ENCODE data around the gene RBM38. TPM values are rescaled to one million over a fixed set of nuclear protein-coding genes. Genes with fewer than 3 reads are reported as not detected.
A peak's percentile ranks its signal among the peaks of the same experiment; 100 is the strongest.

Gene RBM38
- total and polyA plus RNA-seq, 8 donors = 16.8 to 29.5 (median 19.9) TPM

DNA sequence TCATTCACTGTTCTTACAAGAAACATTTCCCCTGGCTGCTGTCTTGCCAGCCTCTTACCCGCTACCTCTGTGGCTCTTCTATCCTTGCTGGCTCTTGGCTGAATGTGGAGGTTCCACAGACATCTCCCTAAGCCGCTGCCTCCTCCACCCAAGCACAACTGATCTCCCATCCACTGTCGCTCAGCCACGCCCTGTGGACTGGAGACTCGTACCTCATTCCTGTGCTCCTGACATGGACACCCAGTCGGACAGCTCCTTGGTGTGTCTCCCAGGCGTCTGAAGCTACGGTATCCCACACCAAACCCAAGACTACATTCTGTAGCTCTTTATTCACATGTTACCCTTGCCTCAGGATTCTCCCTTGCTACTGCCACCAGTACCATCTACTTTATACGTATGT is 20.9 kb upstream of the RBM38 start:
- intact Hi-C loops (cut with DNase I) = no loop called here
- DNase-seq (peak in 1 of 4 donors; percentile 59), ATAC-seq (no peak)
- Histone ChIP-seq H3K27me3 (no peaks in the 10 kb centered on the region), H3K27ac (no peak overlapping the region), H3K4me1 (peaks cover 0 to 16% of the 10 kb centered on the region in 2 donors), H3K9me3 (no peaks in the 10 kb centered on the region), H3K4me3 (no peak overlapping the region), H3K36me3 (peaks cover 0 to 100% of the 10 kb centered on the region in 2 donors)
- TF ChIP-seq, protein P1, sequence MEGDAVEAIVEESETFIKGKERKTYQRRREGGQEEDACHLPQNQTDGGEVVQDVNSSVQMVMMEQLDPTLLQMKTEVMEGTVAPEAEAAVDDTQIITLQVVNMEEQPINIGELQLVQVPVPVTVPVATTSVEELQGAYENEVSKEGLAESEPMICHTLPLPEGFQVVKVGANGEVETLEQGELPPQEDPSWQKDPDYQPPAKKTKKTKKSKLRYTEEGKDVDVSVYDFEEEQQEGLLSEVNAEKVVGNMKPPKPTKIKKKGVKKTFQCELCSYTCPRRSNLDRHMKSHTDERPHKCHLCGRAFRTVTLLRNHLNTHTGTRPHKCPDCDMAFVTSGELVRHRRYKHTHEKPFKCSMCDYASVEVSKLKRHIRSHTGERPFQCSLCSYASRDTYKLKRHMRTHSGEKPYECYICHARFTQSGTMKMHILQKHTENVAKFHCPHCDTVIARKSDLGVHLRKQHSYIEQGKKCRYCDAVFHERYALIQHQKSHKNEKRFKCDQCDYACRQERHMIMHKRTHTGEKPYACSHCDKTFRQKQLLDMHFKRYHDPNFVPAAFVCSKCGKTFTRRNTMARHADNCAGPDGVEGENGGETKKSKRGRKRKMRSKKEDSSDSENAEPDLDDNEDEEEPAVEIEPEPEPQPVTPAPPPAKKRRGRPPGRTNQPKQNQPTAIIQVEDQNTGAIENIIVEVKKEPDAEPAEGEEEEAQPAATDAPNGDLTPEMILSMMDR (IDR thresholded peaks at IDR 0.05) = no peak

DNA sequence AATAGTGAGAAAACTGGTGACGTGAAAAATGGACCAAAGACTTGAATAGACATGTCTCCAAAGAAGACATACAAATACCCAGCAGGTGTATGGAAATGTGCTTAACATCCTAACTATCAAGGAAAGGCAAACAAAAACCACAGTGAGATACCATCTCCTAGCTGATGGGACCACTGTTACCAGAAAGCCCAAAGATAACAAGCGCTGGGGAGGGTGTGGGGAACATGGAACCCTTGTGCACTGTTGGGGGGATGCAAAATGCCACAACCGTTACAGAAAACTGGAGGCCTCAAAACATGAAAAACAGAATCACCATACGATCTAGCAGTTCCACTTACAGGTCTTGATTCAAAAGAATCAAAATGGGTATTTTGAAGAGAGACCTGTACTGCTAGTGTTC is 19.8 kb upstream of the RBM38 start:
- ATAC-seq = no peak
- Histone ChIP-seq H3K4me1 (peaks cover 0 to 27% of the 10 kb centered on the region in 2 donors), H3K27me3 (no peaks in the 10 kb centered on the region), H3K36me3 (peaks cover 0 to 100% of the 10 kb centered on the region in 2 donors), H3K27ac (no peak overlapping the region), H3K9me3 (no peaks in the 10 kb centered on the region), H3K4me3 (no peak overlapping the region)
- TF ChIP-seq, protein P1 (IDR thresholded peaks at IDR 0.05) = no peak
- DNase-seq = no peak
- intact Hi-C loops (cut with DNase I) = no loop called here

DNA sequence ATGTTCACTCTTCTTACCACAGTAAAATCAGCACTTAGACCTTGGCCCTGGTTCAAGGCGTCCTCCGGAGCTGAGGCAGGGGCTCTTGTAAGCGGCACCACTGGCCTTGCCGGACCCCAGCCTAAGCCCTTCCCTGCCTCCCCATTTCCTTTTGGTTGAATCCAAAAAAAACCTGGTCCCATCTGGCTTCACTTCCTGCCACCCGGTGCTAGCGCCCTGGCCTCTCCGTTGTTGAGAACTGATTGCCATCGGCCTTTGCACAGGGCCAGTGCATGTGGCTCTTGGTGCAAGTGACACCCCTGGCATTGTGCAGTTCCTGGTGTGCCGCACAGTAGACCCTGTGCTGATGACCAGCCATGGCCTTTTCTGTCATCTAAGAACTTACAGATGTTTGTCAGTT is 19.0 kb upstream of the RBM38 start:
- peak in 1 of 4 donors; percentile 38 for DNase-seq
- Histone ChIP-seq H3K4me3 (no peak overlapping the region), H3K4me1 (peaks cover 0 to 28% of the 10 kb centered on the region in 2 donors), H3K9me3 (no peaks in the 10 kb centered on the region), H3K27me3 (no peaks in the 10 kb centered on the region), H3K27ac (no peak overlapping the region), H3K36me3 (peaks cover 0 to 100% of the 10 kb centered on the region in 2 donors)
- ATAC-seq = no peak
- TF ChIP-seq, protein P1 (IDR thresholded peaks at IDR 0.05) = no peak
- intact Hi-C loops (cut with DNase I) = no loop called here

DNA sequence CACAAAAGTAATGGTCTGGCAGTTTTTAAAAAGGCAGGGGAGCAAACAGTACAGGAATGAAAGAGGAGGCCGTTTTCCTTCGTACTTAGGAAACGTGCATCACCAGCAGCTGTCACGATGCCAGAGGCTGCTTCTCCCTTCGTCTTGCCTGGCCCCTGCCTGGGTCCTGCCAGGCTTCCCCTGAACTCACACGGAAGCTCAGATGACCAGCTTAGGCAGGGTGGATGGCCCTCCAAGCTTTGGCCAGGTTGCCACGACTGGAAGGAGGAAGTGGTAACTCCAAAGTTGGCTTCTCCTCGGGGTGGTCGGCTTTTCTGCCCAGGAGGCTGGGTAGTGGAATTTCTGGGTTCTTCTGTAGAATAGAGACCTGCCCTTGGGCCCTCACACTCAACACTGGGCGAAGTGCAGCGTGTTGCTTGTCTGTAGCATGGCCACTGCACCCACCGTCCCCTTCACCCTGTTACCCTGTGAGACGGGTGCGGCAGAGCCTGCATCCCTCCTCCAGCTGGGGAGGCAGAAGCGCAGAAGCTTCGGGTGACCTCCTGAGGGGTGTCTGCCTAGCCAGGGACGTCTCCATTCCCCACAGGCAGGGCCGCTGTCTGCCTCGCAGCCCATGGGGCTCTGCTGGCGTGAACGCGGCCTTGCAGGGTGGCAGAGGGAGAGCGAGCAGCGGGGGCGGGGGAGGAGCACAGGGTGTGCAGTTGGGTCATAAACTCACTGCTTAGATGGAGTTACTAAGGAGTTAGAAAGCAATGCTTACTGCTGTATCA is 18.4 kb upstream of the RBM38 start:
- H3K4me1 ChIP-seq = peaks cover 0 to 28% of the 10 kb centered on the region in 2 donors
- TF ChIP-seq, protein P1 (IDR thresholded peaks at IDR 0.05) = no peak

DNA sequence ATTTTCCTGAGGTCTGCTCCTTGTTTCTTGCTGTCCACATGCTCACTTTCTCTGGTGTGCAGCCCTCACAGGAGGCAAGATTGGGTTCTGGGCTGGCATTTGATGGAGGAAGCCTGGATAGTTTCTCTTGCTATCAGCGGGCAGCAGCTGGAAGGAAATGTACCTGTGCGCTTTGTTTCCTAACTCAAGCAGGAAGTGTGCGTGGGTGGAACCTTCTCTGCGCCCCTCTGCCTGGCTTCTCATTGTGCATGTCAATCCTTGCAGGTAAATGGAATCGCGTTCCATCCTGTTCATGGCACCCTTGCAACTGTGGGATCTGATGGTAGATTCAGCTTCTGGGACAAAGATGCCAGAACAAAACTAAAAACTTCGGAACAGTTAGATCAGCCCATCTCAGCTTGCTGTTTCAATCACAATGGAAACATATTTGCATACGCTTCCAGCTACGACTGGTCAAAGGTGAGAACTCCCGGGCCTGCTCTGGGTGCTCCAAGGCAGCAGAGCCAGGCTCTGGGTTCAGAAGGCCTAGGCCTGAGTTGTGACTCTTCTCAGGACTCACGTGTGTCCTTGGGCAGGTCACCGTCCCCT is 16.8 kb upstream of the RBM38 start:
- peaks cover 0 to 100% of the 10 kb centered on the region in 2 donors for H3K36me3 ChIP-seq

More for the DNA sequence above, 18.4 kb upstream of the RBM38 start:
- H3K9me3 ChIP-seq = no peaks in the 10 kb centered on the region
- H3K4me3 ChIP-seq = no peak overlapping the region
- H3K36me3 ChIP-seq = peaks cover 0 to 100% of the 10 kb centered on the region in 2 donors
- no peaks in the 10 kb centered on the region for H3K27me3 ChIP-seq
- no peak for ATAC-seq
- peak in 1 of 4 donors; percentile 60 for DNase-seq
- H3K27ac ChIP-seq = no peak overlapping the region
- intact Hi-C loops (cut with DNase I) = no loop called here

More for the DNA sequence above, 16.8 kb upstream of the RBM38 start:
- peak overlapping the region in 1 of 2 donors; percentile 87 for H3K27ac ChIP-seq
- intact Hi-C loops (cut with DNase I) = no loop called here
- TF ChIP-seq, protein P1 (IDR thresholded peaks at IDR 0.05) = no peak
- no peak overlapping the region for H3K4me3 ChIP-seq
- no peaks in the 10 kb centered on the region for H3K9me3 ChIP-seq
- H3K27me3 ChIP-seq = no peaks in the 10 kb centered on the region
- ATAC-seq (no peak), DNase-seq (no peak)
- H3K4me1 ChIP-seq = peaks cover 0 to 28% of the 10 kb centered on the region in 2 donors

Data from left lung (tissue), 10 donors.